GM19395 (cell line): ENCODE results near the gene USB1.

Experiments
- ATAC-seq: cut with Tn5 transposase; IDR thresholded peaks from one replicate; pipeline ENCODE4 v1.9.1; 2021; ENCODE audit warnings: mild to moderate bottlenecking, moderate library complexity; ENCODE audit not compliant: unreplicated experiment

Gene USB1

GRCh38 chr16:58030136-58030840 lies 29.1 kb downstream of the USB1 start:
- ATAC-seq, result no peak

- no peak for ATAC-seq
These were observed 30.0 kb downstream of the USB1 start for GRCh38 chr16:58031016-58031800.

GRCh38 chr16:58032710-58033293 lies 31.6 kb downstream of the USB1 start:
- no peak for ATAC-seq

- no peak for ATAC-seq
These were observed 33.0 kb downstream of the USB1 start for GRCh38 chr16:58034128-58034685.

- ATAC-seq, result no peak
These were observed 33.6 kb downstream of the USB1 start for GRCh38 chr16:58034774-58035173.

GRCh38 chr16:58035356-58036170 lies 34.4 kb downstream of the USB1 start:
- ATAC-seq, result no peak

GRCh38 chr16:58036943-58037342 lies 35.7 kb downstream of the USB1 start:
- ATAC-seq, result no peak

- ATAC-seq, result no peak
These were observed 36.3 kb downstream of the USB1 start for GRCh38 chr16:58037365-58038057.

- no peak for ATAC-seq
These were observed 37.0 kb downstream of the USB1 start for GRCh38 chr16:58038219-58038641.

- no peak for ATAC-seq
These were observed 38.8 kb downstream of the USB1 start for GRCh38 chr16:58039829-58040495.

- ATAC-seq, result no peak
These were observed 39.3 kb downstream of the USB1 start for GRCh38 chr16:58040496-58040846.

- no peak for ATAC-seq
These were observed 39.9 kb downstream of the USB1 start for GRCh38 chr16:58040945-58041627.

GRCh38 chr16:58041628-58041955 lies 40.4 kb downstream of the USB1 start:
- ATAC-seq, result no peak

- no peak for ATAC-seq
These were observed 41.0 kb downstream of the USB1 start for GRCh38 chr16:58042001-58042885.

GRCh38 chr16:58042886-58043515 lies 41.8 kb downstream of the USB1 start:
- ATAC-seq, result no peak

- no peak for ATAC-seq
These were observed 42.5 kb downstream of the USB1 start for GRCh38 chr16:58043571-58044155.

- ATAC-seq, result no peak
These were observed 43.2 kb downstream of the USB1 start for GRCh38 chr16:58044266-58045019.
